PC-3 (cell line): Measurements from ENCODE around the gene QPCTL.

ENCODE experiments used
- EZH2 ChIP-seq: fragments of 300-600 bp; sonication (generic); IDR thresholded peaks from one replicate; pipeline ENCODE4 v1.6.1; 2017; ENCODE audit warnings: antibody characterized with exemption, mild to moderate bottlenecking, low read length; ENCODE audit not compliant: unreplicated experiment
- EZH2phosphoT487 ChIP-seq: fragments of 300-600 bp; sonication (generic); IDR thresholded peaks from 2 replicates; pipeline ENCODE4 v1.6.1; 2018; ENCODE audit warnings: mild to moderate bottlenecking, antibody characterized with exemption, low read length, borderline replicate concordance
- TF ChIP-seq, protein P1 (sequence below): fragments of 300-600 bp; sonication (generic); conservative IDR thresholded peaks from 2 replicates; pipeline ENCODE4 v1.5.1; 2017; ENCODE audit warnings: antibody characterized with exemption, low read depth, mild to moderate bottlenecking, low read length

DNA sequence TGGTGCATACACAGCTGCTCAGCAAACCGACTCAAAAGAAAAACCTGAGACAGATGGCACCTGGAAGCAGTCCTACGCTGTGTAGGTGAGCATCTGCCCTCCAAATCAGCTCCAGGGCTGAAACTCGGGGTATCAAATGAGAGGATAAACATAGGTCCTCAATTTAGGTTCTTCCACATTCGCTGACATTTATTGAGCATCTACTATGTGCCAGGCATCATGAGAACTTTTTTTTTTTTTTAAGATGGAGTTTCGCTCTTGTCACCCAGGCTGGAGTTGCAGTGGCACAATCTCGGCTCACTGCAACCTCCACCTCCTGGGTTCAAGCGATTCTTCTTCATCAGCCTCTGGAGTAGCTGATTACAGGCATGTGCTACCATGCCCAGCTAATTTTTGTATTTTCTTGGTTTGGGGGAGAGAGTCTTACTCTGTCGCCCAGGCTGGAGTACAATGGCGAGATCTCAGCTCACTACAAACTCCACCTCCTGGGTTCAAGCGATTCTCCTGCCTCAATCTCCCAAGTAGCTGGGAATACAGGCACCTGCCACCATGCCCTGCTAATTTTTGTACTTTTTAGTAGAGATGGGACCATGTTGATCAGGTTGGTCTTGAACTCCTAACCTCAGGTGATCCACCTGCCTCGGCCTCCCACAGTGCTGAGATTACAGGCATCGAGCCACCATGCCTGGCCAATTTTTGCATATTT, 13.4 kb downstream of the QPCTL start:
- TF ChIP-seq, protein P1, sequence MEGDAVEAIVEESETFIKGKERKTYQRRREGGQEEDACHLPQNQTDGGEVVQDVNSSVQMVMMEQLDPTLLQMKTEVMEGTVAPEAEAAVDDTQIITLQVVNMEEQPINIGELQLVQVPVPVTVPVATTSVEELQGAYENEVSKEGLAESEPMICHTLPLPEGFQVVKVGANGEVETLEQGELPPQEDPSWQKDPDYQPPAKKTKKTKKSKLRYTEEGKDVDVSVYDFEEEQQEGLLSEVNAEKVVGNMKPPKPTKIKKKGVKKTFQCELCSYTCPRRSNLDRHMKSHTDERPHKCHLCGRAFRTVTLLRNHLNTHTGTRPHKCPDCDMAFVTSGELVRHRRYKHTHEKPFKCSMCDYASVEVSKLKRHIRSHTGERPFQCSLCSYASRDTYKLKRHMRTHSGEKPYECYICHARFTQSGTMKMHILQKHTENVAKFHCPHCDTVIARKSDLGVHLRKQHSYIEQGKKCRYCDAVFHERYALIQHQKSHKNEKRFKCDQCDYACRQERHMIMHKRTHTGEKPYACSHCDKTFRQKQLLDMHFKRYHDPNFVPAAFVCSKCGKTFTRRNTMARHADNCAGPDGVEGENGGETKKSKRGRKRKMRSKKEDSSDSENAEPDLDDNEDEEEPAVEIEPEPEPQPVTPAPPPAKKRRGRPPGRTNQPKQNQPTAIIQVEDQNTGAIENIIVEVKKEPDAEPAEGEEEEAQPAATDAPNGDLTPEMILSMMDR: no peak
- TF ChIP-seq EZH2phosphoT487 (no peak), EZH2 (no peak)
